GM21390 (cell line): ENCODE data around the gene OR13C5.
"Not testable (repeated sequence)": the region's sequence is repeated elsewhere in the genome, so short reads cannot be mapped to it uniquely, and the experiment has no call there.

ENCODE experiments used
- ATAC-seq: cut with Tn5 transposase; IDR thresholded peaks from one replicate; pipeline ENCODE4 v1.9.1; 2021; ENCODE audit not compliant: unreplicated experiment

OR13C5 gene

GRCh38 chr9:104599313-104599712 is at the start of gene OR13C5:
TSS of gene OR13C5 (minus strand) at chr9:104599413. CDS start at chr9:104599413, 0 bp downstream.
- ATAC-seq, result not testable (repeated sequence)

GRCh38 chr9:104635456-104635855 is 36.2 kb upstream of the OR13C5 start:
- no peak for ATAC-seq

GRCh38 chr9:104633976-104634520 is 34.8 kb upstream of the OR13C5 start:
- ATAC-seq, result no peak

GRCh38 chr9:104625964-104626363 is 26.8 kb upstream of the OR13C5 start:
- not testable (repeated sequence) for ATAC-seq

- ATAC-seq, result no peak
Measured at GRCh38 chr9:104618104-104618503, 18.9 kb upstream of the OR13C5 start, which contains the start of gene OR13C9. TSS of gene OR13C9 (minus strand) at chr9:104618204. CDS start at chr9:104618204, 0 bp downstream.

GRCh38 chr9:104617418-104617817 is 18.2 kb upstream of the OR13C5 start:
- no peak for ATAC-seq

- ATAC-seq, result no peak
Measured at GRCh38 chr9:104611213-104611612, 12.0 kb upstream of the OR13C5 start.

GRCh38 chr9:104608336-104608735 is 9.1 kb upstream of the OR13C5 start:
- ATAC-seq, result no peak

- no peak for ATAC-seq
Measured at GRCh38 chr9:104606152-104606551, 6.9 kb upstream of the OR13C5 start.

- ATAC-seq, result not testable (repeated sequence)
Measured at GRCh38 chr9:104605527-104605926, 6.3 kb upstream of the OR13C5 start, which contains the start of gene OR13C2. TSS of gene OR13C2 (minus strand) at chr9:104605627. CDS start at chr9:104605627, 0 bp downstream.

GRCh38 chr9:104604801-104605200 is 5.6 kb upstream of the OR13C5 start:
- no peak for ATAC-seq

GRCh38 chr9:104598749-104599148 is 464 bp downstream of the OR13C5 start:
- ATAC-seq, result not testable (repeated sequence)

- ATAC-seq, result no peak
Measured at GRCh38 chr9:104589626-104590025, 9.6 kb downstream of the OR13C5 start.

GRCh38 chr9:104586496-104587180 is 12.6 kb downstream of the OR13C5 start:
- no peak for ATAC-seq

GRCh38 chr9:104580562-104580961 is 18.7 kb downstream of the OR13C5 start:
- no peak for ATAC-seq

- no peak for ATAC-seq
Measured at GRCh38 chr9:104577263-104577662, 21.9 kb downstream of the OR13C5 start.

GRCh38 chr9:104575456-104575855 is 23.8 kb downstream of the OR13C5 start:
- no peak for ATAC-seq

GRCh38 chr9:104572612-104573011 is 26.6 kb downstream of the OR13C5 start:
- no peak for ATAC-seq

GRCh38 chr9:104568868-104569267 is 30.3 kb downstream of the OR13C5 start, which contains the start of gene OR13C8:
TSS of gene OR13C8 (plus strand) at chr9:104569168. CDS start at chr9:104569168, 0 bp downstream.
- ATAC-seq, result no peak

GRCh38 chr9:104564358-104564757 is 34.9 kb downstream of the OR13C5 start:
- ATAC-seq, result no peak

GRCh38 chr9:104556830-104557634 is 42.2 kb downstream of the OR13C5 start:
- ATAC-seq, result no peak

- no peak for ATAC-seq
Measured at GRCh38 chr9:104555521-104555920, 43.7 kb downstream of the OR13C5 start.
